Measurements from ENCODE around the gene HLF. TPM values are rescaled to one million over a fixed set of nuclear protein-coding genes. Genes with fewer than 3 reads are reported as not detected.

The HLF gene
- total RNA-seq, 4 donors from 2014 or later: 19.8 to 46.7 (median 29.9) TPM

DNA sequence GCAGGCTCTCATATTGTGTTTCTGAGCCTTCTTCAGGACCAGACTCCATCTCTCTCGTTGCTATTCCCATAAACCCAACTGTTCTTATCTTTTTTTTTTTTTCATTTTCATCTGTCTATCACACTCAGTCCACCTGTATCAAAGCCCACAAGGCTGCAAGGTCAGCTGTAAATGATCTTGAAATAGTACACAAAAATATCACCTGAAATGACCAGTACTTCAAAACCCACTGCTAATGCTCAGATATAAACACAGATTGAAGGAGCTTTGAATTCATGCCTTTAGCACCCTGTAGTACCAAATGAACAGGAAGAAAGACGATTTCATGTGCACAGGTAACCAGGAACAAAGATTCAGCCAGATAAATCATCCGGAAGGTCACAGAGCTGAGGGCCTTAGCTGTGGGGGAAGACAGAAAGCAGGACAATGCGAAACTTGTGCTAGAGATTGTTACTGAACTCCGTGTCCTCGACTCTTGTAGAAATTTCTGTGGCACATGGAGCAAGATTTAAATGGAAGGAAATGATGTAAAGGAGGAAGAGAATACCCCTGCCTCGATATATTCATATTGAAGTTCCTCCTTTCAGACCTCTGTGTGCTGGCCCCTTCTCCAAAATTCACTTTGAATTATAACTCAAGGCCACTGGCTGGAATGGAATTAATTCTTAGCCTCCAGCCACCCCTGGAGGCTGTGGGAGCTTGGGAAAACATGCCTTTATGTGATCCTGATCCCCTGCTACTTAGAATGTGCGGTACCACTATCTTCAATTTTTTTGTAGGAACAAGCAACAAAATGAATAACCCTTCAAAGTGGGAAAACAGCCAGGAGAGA is 4.1 kb downstream of the HLF start:
- no peak for DNase-seq (ENCODE audit: low spot score in 2 of 2)
- WGBS, 2 donors: 74 to 80% methylated on average over 8 of the region's 8 CpGs
- intact Hi-C loops (cut with DNase I; ENCODE audit: low total_unique reads): no loop called here
- no peak overlapping the region for H3K4me3 ChIP-seq (ENCODE audit: low read depth, poor library complexity, severe bottlenecking)
- TF ChIP-seq, protein P1, sequence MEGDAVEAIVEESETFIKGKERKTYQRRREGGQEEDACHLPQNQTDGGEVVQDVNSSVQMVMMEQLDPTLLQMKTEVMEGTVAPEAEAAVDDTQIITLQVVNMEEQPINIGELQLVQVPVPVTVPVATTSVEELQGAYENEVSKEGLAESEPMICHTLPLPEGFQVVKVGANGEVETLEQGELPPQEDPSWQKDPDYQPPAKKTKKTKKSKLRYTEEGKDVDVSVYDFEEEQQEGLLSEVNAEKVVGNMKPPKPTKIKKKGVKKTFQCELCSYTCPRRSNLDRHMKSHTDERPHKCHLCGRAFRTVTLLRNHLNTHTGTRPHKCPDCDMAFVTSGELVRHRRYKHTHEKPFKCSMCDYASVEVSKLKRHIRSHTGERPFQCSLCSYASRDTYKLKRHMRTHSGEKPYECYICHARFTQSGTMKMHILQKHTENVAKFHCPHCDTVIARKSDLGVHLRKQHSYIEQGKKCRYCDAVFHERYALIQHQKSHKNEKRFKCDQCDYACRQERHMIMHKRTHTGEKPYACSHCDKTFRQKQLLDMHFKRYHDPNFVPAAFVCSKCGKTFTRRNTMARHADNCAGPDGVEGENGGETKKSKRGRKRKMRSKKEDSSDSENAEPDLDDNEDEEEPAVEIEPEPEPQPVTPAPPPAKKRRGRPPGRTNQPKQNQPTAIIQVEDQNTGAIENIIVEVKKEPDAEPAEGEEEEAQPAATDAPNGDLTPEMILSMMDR (IDR thresholded peaks at IDR 0.05): no peak
- no peak for TF ChIP-seq POLR2A (IDR thresholded peaks at IDR 0.05)

DNA sequence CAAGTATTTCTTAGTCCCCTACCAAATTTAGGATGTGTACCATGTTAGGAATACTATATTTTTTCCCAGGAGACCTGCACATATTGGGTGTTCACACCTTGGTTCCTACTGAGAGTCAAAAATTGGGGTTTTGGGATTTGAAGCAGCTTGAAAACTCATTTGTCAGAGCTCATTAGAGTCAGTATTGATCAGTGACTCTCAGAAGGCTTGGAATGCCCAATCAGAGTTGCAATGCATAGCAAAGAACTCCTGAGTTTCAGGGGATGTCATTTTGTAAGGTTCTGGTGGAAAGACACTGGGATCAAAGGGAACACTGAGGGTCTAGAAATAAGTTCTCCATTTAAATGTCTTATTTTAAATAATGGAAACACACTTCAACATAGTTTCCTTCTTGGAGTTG is 5.1 kb downstream of the HLF start:
- intact Hi-C loops (cut with DNase I; ENCODE audit: low total_unique reads): no loop called here
- H3K4me3 ChIP-seq (ENCODE audit: low read depth, poor library complexity, severe bottlenecking): no peak overlapping the region
- DNase-seq (ENCODE audit: low spot score in 2 of 2): no peak
- TF ChIP-seq, protein P1 (IDR thresholded peaks at IDR 0.05): no peak
- TF ChIP-seq POLR2A (IDR thresholded peaks at IDR 0.05): no peak

DNA sequence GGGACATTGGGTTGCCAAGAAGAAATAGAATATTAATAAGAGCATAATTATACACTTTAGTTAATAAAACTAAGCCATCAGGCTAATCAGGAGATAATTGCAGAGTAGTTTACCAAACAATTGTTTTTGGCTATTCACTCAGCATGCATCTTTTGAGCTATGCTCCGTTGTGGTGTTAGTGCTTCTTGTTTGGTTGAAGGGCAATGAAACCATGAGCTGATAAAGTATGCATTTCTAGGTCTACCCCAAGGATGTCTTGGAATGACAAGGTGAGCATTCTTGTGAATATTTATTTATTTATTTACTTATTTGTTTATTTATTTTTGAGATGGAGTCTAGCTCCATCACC is 6.4 kb downstream of the HLF start:
- intact Hi-C loops (cut with DNase I; ENCODE audit: low total_unique reads): no loop called here
- TF ChIP-seq, protein P1 (IDR thresholded peaks at IDR 0.05): no peak
- TF ChIP-seq POLR2A (IDR thresholded peaks at IDR 0.05): no peak
- no peak overlapping the region for H3K4me3 ChIP-seq (ENCODE audit: low read depth, poor library complexity, severe bottlenecking)
- 81 to 92% methylated on average over 1 of the region's 1 CpG for WGBS, 2 donors
- DNase-seq (ENCODE audit: low spot score in 2 of 2): no peak

DNA sequence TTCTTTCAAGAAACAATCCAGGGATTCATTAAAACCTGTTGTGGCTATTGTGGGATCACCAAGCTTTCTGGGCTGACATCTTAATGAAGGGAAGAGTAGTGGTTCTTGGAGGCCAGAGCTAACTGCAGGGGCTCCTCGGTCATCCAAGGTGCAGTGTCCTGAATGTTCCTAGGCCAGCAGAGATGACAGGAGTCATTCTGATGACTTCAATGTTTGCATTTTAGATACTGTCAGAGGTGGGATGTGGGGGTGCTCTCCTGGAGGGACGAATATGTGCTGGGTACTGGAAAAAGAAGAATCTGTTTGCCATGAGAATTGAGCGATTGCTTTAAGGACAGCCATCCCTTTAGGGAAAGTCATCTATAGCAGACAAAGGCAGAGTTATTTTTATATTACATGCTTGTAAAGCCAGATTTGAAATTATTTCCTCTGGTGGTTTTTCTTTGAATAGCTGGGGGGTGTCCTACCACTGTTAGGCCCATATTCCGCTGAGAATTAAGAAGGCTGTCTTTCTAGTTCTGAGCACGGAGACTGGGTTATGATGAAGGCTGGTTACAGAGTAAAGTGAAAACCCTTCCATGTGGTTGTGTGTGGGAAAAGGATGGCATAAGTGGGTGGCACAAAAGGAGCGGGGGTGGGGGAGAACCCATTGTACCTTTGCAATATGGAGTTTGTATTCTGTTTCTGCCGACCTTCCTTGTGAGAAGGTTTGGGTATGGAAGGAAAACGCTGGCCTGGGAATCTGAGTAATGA is 7.4 kb downstream of the HLF start:
- intact Hi-C loops (cut with DNase I; ENCODE audit: low total_unique reads): no loop called here
- DNase-seq (ENCODE audit: low spot score in 2 of 2): no peak
- no peak overlapping the region for H3K4me3 ChIP-seq (ENCODE audit: low read depth, poor library complexity, severe bottlenecking)
- WGBS, 2 donors: 82 to 84% methylated on average over 8 of the region's 8 CpGs
- TF ChIP-seq, protein P1 (IDR thresholded peaks at IDR 0.05): no peak
- no peak for TF ChIP-seq POLR2A (IDR thresholded peaks at IDR 0.05)

DNA sequence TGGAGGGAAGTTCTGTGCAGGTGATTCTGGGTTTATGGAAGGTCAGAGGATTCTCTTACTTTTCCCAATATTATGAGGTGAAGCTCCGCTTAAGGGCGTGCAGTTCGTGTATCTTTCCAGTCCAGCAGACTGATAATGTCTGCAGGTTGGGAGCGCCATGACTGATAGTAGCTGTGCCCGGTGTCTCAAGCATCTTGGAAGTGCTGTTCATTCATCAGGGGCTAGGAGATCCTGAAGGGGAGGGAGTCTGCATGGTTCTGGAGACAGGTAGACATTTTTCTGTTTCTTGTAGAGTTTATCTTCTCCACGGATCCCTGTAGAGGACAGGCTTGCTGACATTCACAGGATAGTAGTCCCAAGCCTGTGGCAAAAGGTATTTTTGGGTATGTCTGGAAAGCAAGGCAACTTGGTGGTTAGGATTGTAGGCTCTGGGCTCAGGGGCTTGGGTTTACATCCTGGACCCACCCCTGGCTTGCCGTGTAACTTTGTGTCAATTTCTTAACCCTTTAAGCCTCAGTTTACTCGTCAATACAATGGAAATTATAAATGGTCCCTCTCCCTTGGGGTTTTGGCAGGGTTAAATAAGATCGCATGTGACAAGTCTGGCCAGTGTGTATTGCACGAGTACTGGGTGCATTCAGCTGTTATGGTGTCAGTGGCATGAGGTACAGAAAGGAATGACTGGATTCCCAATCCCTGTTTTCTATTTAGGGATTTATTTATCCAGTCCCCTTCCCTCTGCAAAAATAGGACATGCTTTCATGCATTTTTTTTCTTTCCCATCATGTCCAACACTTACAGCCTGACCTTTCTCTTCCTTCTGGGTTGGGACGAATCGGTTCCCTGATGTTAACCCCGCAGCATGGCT is 8.2 kb downstream of the HLF start:
- TF ChIP-seq POLR2A (IDR thresholded peaks at IDR 0.05): no peak
- TF ChIP-seq, protein P1 (IDR thresholded peaks at IDR 0.05): no peak
- intact Hi-C loops (cut with DNase I; ENCODE audit: low total_unique reads): no loop called here
- no peak for DNase-seq (ENCODE audit: low spot score in 2 of 2)
- no peak overlapping the region for H3K4me3 ChIP-seq (ENCODE audit: low read depth, poor library complexity, severe bottlenecking)
- 42 to 47% methylated on average over 13 of the region's 13 CpGs for WGBS, 2 donors

Measured in lower leg skin (tissue), 4 donors.